MCF 10A (cell line): Measurements from ENCODE around the gene CALD1. TPM values are rescaled to one million over a fixed set of nuclear protein-coding genes. Genes with fewer than 3 reads are reported as not detected.

Experiments
- BruUV-seq: library from RNA; stranded (reverse); fragments of 400-500 nt; replicated peaks from 2 replicates; lab custom pipeline; 2021; lab: Mats Ljungman, UMichigan
- CTCF ChIA-PET: fragments of 300-600 bp; sonication (Branson Sonifier 250); formaldehyde crosslinking; extraction: SDS; loops from one replicate; lab custom pipeline; 2021; ENCODE audit warnings: antibody characterized with exemption, inconsistent platforms; lab: Yijun Ruan, JAX
- POLR2A ChIA-PET: fragments of 300-600, 350-650 bp; sonication (Branson Sonifier 250); formaldehyde crosslinking; extraction: SDS; loops from one replicate; lab custom pipeline; 2020; ENCODE audit warnings: antibody characterized with exemption, inconsistent platforms; lab: Yijun Ruan, JAX
- DNase-seq: peaks from one replicate; pipeline ENCODE4 v3.0.0-alpha.2; 2018; ENCODE audit not compliant: unreplicated experiment
- H3K27ac Mint-ChIP-seq: one replicate; pipeline ENCODE4 v1.8.0; 2022; ENCODE audit warnings: mild to moderate bottlenecking, low read depth, mixed read lengths; ENCODE audit not compliant: unreplicated experiment
- H3K27me3 Mint-ChIP-seq: one replicate; pipeline ENCODE4 v1.8.0; 2022; ENCODE audit warnings: mixed read lengths; ENCODE audit not compliant: insufficient read depth, unreplicated experiment
- H3K36me3 Mint-ChIP-seq: one replicate; pipeline ENCODE4 v1.8.0; 2022; ENCODE audit warnings: mild to moderate bottlenecking, moderate library complexity, mixed read lengths; ENCODE audit not compliant: insufficient read depth, unreplicated experiment
- H3K4me1 Mint-ChIP-seq: one replicate; pipeline ENCODE4 v1.8.0; 2022; ENCODE audit warnings: mixed read lengths; ENCODE audit not compliant: insufficient read depth, unreplicated experiment
- H3K4me3 Mint-ChIP-seq: one replicate; pipeline ENCODE4 v1.8.0; 2022; ENCODE audit warnings: mild to moderate bottlenecking, moderate library complexity, mixed read lengths; ENCODE audit not compliant: unreplicated experiment
- H3K9me3 Mint-ChIP-seq: one replicate; pipeline ENCODE4 v1.8.0; 2022; ENCODE audit warnings: mixed read lengths; ENCODE audit not compliant: unreplicated experiment
- CTCF ChIP-seq: fragments of 200-600 bp; IDR thresholded peaks from one replicate; pipeline ENCODE4 v1.8.0; 2022; ENCODE audit warnings: antibody characterized with exemption, mild to moderate bottlenecking; ENCODE audit not compliant: unreplicated experiment
- intact Hi-C: fragments of 100-400 bp; cut with micrococcal nuclease; formaldehyde crosslinking; loops from 2 replicates; pipeline ENCODE4 v1.14.1; 2022
- total RNA-seq: library from RNA; stranded (reverse); gene quantifications from 2 replicates; pipeline ENCODE4 v1.2.3, GENCODE V29; 2022

CALD1 gene
- total RNA-seq, 1 experiment from 2014 or later, result 183 TPM

DNA sequence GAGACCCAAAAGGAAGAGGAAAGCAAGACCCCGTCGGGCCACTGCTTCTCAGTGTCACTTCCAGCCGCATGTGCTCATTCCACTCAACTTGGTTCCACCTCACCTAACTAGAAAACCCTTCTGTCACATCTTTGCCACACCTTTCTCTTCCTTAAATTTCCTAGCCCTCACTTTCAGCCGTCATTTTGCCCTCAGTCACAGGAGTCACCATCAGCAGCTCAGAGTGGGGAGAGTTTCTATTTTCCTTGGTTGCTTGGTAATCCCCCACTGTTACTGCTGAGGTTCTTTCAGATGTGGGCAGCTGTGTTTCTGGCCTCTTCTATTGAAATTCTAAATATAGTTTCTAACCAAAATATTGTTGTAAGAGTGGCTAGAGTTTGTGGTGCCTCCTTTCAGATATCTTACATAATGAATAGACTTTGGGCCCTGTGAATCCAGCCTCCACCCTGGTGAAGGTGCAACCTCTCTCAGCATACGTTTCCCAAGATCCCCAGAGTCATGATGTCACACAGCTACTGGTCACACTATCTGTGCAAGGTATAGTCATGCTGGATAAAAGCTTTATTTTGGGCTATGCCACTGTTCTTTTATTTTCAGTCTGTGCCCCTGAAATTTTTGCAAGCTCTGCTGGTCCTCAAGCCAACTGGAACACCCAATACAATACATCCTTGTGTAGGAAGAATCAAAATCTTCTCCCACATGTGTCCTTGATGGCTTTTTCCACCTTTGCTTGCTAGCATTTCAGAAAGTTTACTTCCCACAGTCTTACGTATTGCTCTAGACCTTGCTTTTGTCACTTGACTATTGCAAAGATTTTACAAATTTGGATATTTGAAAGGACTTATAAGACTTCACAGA, 216.0 kb downstream of the CALD1 start:
- CTCF ChIA-PET, result interaction anchor here (1.0 kb wide), 1 partner anchor 8 kb away, joined by 4 read pairs; no protein-coding TSS in a partner anchor
- H3K4me3 Mint-ChIP-seq, result no peak overlapping the region
- no peak for TF ChIP-seq CTCF

DNA sequence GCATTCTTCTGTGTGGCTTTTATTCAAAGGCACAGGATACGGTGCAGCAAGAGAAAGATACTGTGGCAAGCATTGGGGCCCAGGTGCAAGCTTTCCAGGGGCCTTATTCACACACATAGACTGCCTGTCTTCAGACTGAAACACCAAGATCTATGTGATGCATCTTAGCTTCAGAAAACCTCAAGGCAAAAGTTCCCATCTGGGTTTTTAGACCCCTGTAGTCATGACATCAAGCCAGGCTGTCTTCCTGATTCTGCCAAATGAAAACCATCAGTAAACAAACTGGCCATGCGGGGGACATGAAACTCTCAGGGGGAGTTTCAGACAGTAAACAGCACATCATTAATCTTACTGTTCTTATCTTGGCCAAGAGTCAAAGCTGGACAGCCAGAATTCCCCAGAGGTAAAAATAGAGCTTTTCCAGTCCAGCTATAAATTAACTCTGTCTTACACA, 216.7 kb downstream of the CALD1 start:
- H3K27ac Mint-ChIP-seq, result no peak overlapping the region
- H3K36me3 Mint-ChIP-seq, result peaks cover 23% of the 10 kb centered on the region
- CTCF ChIA-PET, result interaction anchor here (1.0 to 2.1 kb wide), 2 partner anchors 9 kb away, joined by 4 to 7 read pairs; no protein-coding TSS in a partner anchor
- BruUV-seq, result no TSS peak
- DNase-seq, result no peak
- no peaks in the 10 kb centered on the region for H3K4me1 Mint-ChIP-seq
- no peaks in the 10 kb centered on the region for H3K27me3 Mint-ChIP-seq
- TF ChIP-seq CTCF, result no peak
- intact Hi-C loops, result no loop called here
- H3K4me3 Mint-ChIP-seq, result no peak overlapping the region
- no peaks in the 10 kb centered on the region for H3K9me3 Mint-ChIP-seq
- POLR2A ChIA-PET, result interaction anchor here (0.6 to 1.3 kb wide), 2 partner anchors 173 to 701 kb away, joined by 4 read pairs; no protein-coding TSS in a partner anchor

More for the DNA sequence above, 216.0 kb downstream of the CALD1 start:
- POLR2A ChIA-PET, result interaction anchor here (1.3 kb wide), 1 partner anchor 174 kb away, joined by 4 read pairs; no protein-coding TSS in a partner anchor
- Mint-ChIP-seq H3K9me3 (no peaks in the 10 kb centered on the region), H3K36me3 (peaks cover 23% of the 10 kb centered on the region), H3K4me1 (no peaks in the 10 kb centered on the region), H3K27me3 (no peaks in the 10 kb centered on the region), H3K27ac (peak overlapping the region; percentile 29)
- no TSS peak for BruUV-seq
- DNase-seq, result no peak
- intact Hi-C loops, result no loop called here

DNA sequence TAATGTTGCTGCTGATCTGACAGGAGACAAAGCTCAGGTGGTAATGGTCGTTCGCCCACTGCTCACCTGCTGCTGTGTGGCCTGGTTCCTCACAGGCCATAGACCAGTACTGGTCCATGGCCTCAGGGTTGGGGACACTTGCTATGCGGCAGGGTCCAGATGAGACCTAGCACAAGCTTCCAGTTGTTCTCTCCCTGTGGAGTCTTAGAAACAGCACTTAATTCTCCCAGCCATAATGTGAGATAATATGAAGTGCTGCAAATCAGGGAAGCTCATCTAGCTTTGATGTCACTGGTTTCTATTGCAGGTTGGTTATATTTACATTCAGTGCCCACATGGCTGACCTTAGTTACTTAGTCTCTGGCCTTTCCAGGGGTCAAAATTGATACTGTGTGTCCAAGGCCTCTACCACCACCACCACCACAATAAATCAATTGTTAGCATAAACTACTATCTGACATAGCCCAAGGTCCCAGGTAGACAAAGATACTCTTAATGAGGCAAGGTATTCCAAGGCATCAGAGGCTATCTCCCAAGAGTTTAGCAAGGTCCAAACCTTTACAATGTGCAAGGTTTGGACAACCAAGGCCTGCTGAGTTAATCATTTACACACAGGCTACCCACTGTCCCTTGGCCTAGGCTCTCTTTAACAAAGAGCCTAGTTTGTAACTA, 217.9 kb downstream of the CALD1 start:
- H3K4me3 Mint-ChIP-seq, result no peak overlapping the region
- TF ChIP-seq CTCF, result no peak
- no peak overlapping the region for H3K27ac Mint-ChIP-seq
- H3K36me3 Mint-ChIP-seq, result peaks cover 22% of the 10 kb centered on the region
- ChIA-PET CTCF (interaction anchor here (2.1 kb wide), 1 partner anchor 10 kb away, joined by 7 read pairs; no protein-coding TSS in a partner anchor), POLR2A (no interaction called here)
- BruUV-seq, result no TSS peak
- intact Hi-C loops, result no loop called here
- no peaks in the 10 kb centered on the region for H3K4me1 Mint-ChIP-seq
- DNase-seq, result no peak
- H3K9me3 Mint-ChIP-seq, result no peaks in the 10 kb centered on the region
- H3K27me3 Mint-ChIP-seq, result no peaks in the 10 kb centered on the region

- H3K9me3 Mint-ChIP-seq, result no peaks in the 10 kb centered on the region
- no peaks in the 10 kb centered on the region for H3K27me3 Mint-ChIP-seq
- H3K4me1 Mint-ChIP-seq, result no peaks in the 10 kb centered on the region
These were observed 219.7 kb downstream of the CALD1 start for GRCh38 chr7:134999136-134999535.

More at GRCh38 chr7:134999136-134999535, 219.7 kb downstream of the CALD1 start:
- CTCF ChIA-PET, result no interaction called here
- no peak for TF ChIP-seq CTCF
- DNase-seq, result no peak
- Mint-ChIP-seq H3K4me3 (no peak overlapping the region), H3K27ac (no peak overlapping the region), H3K36me3 (peaks cover 11% of the 10 kb centered on the region)
- BruUV-seq, result no TSS peak
- intact Hi-C loops, result no loop called here
- POLR2A ChIA-PET, result interaction anchor here (0.9 kb wide), 1 partner anchor 12 kb away, joined by 3 read pairs; no protein-coding TSS in a partner anchor
